WTC11 (cell line): ENCODE measurements around the gene ZNF732. TPM values are rescaled to one million over a fixed set of nuclear protein-coding genes. Genes with fewer than 3 reads are reported as not detected.
"Not testable (repeated sequence)": the region's sequence is repeated elsewhere in the genome, so short reads cannot be mapped to it uniquely, and the experiment has no call there.

ENCODE experiments used
- ATAC-seq: fragments of 200-7000 bp; cut with Tn5 transposase; 2 replicates; pipeline ENCODE4 v1.10.0; 2021; ENCODE audit warnings: mild to moderate bottlenecking, moderate library complexity
- CTCF ChIA-PET: fragments of 300-600 bp; sonication (Branson Sonifier 250); formaldehyde crosslinking; loops from one replicate; lab custom pipeline; 2021; ENCODE audit warnings: antibody characterized with exemption; lab: Charles Lee
- POLR2A ChIA-PET: fragments of 350-600 bp; sonication (Branson Sonifier 250); formaldehyde crosslinking; loops from one replicate; lab custom pipeline; 2021; ENCODE audit warnings: antibody characterized with exemption; lab: Charles Lee
- DNase-seq: peaks from one replicate; pipeline ENCODE4 v3.0.0; 2021; ENCODE audit warnings: low spot score
- H3K27ac Mint-ChIP-seq: 2 replicates; pipeline ENCODE4 v1.8.0; 2021; ENCODE audit warnings: mixed read lengths
- H3K27me3 Mint-ChIP-seq: 2 replicates; pipeline ENCODE4 v1.8.0; 2021; ENCODE audit warnings: low read depth, mild to moderate bottlenecking, moderate library complexity, mixed read lengths
- H3K36me3 Mint-ChIP-seq: 2 replicates; pipeline ENCODE4 v1.8.0; 2021; ENCODE audit warnings: mixed read lengths
- H3K4me1 Mint-ChIP-seq: 2 replicates; pipeline ENCODE4 v1.8.0; 2022; ENCODE audit warnings: mixed read lengths
- H3K4me3 Mint-ChIP-seq: 2 replicates; pipeline ENCODE4 v1.8.0; 2021; ENCODE audit warnings: mild to moderate bottlenecking, moderate library complexity, mixed read lengths
- H3K9me3 Mint-ChIP-seq: 2 replicates; pipeline ENCODE4 v1.8.0; 2021; ENCODE audit warnings: mixed read lengths
- CBFB ChIP-seq: sonication (generic); formaldehyde crosslinking; IDR thresholded peaks from 2 replicates; pipeline ENCODE4 v1.8.1; 2022; ENCODE audit warnings: mild to moderate bottlenecking, low read depth, missing genetic modification reagents
- EMX1 ChIP-seq: fragments of 250-450 bp; sonication (Bioruptor Pico); IDR thresholded peaks from 2 replicates; pipeline ENCODE4 v1.8.0; 2021; ENCODE audit warnings: mild to moderate bottlenecking
- FOXK1 ChIP-seq: sonication (generic); formaldehyde crosslinking; IDR thresholded peaks from 2 replicates; pipeline ENCODE4 v1.8.0; 2022; ENCODE audit warnings: mild to moderate bottlenecking, moderate library complexity, missing genetic modification reagents
- FOXP1 ChIP-seq: sonication (generic); formaldehyde crosslinking; IDR thresholded peaks from 2 replicates; pipeline ENCODE4 v1.8.0; 2022; ENCODE audit warnings: missing genetic modification reagents, mild to moderate bottlenecking, moderate library complexity, borderline replicate concordance
- FOXP4 ChIP-seq: sonication (generic); formaldehyde crosslinking; IDR thresholded peaks from 2 replicates; pipeline ENCODE4 v1.8.0; 2022; ENCODE audit warnings: mild to moderate bottlenecking, missing genetic modification reagents
- GABPB1 ChIP-seq: sonication (generic); formaldehyde crosslinking; IDR thresholded peaks from 2 replicates; pipeline ENCODE4 v1.8.1; 2023; ENCODE audit warnings: mild to moderate bottlenecking, missing genetic modification reagents
- HMGA2 ChIP-seq: fragments of 250-450 bp; sonication (Bioruptor Pico); IDR thresholded peaks from 2 replicates; pipeline ENCODE4 v1.4.0; 2021; ENCODE audit warnings: mild to moderate bottlenecking, moderate library complexity
- MYBL2 ChIP-seq: sonication (generic); formaldehyde crosslinking; IDR thresholded peaks from 2 replicates; pipeline ENCODE4 v1.8.1; 2023; ENCODE audit warnings: mild to moderate bottlenecking, moderate library complexity, missing genetic modification reagents
- NFE2L1 ChIP-seq: sonication (generic); formaldehyde crosslinking; IDR thresholded peaks from 2 replicates; pipeline ENCODE4 v1.8.1; 2023; ENCODE audit warnings: missing genetic modification reagents
- NR2C2 ChIP-seq: sonication (generic); formaldehyde crosslinking; IDR thresholded peaks from 2 replicates; pipeline ENCODE4 v1.8.0; 2022; ENCODE audit warnings: mild to moderate bottlenecking, missing genetic modification reagents
- SMAD3 ChIP-seq: sonication (generic); formaldehyde crosslinking; IDR thresholded peaks from 2 replicates; pipeline ENCODE4 v1.8.0; 2022; ENCODE audit warnings: missing genetic modification reagents, mild to moderate bottlenecking, borderline replicate concordance
- SMAD4 ChIP-seq: sonication (generic); formaldehyde crosslinking; IDR thresholded peaks from 2 replicates; pipeline ENCODE4 v1.8.0; 2022; ENCODE audit warnings: mild to moderate bottlenecking, missing genetic modification reagents
- TEAD4 ChIP-seq: sonication (generic); formaldehyde crosslinking; IDR thresholded peaks from 2 replicates; pipeline ENCODE4 v1.8.0; 2022; ENCODE audit warnings: mild to moderate bottlenecking, missing genetic modification reagents
- TP53 ChIP-seq: sonication (generic); formaldehyde crosslinking; IDR thresholded peaks from 2 replicates; pipeline ENCODE4 v1.8.1; 2023; ENCODE audit warnings: mild to moderate bottlenecking, missing genetic modification reagents
- ZNF138 ChIP-seq: sonication (generic); formaldehyde crosslinking; conservative IDR thresholded peaks from 2 replicates; pipeline ENCODE4 v1.8.1; 2022; ENCODE audit warnings: mild to moderate bottlenecking, moderate library complexity, missing genetic modification reagents
- ZNF219 ChIP-seq: sonication (generic); formaldehyde crosslinking; IDR thresholded peaks from 2 replicates; pipeline ENCODE4 v1.8.0; 2023; ENCODE audit warnings: missing genetic modification reagents, mild to moderate bottlenecking, borderline replicate concordance
- ZNF232 ChIP-seq: sonication (generic); formaldehyde crosslinking; IDR thresholded peaks from 2 replicates; pipeline ENCODE4 v1.8.0; 2022; ENCODE audit warnings: mild to moderate bottlenecking, missing genetic modification reagents
- ZNF317 ChIP-seq: sonication (generic); formaldehyde crosslinking; IDR thresholded peaks from 2 replicates; pipeline ENCODE4 v1.8.1; 2023; ENCODE audit warnings: low read depth, mild to moderate bottlenecking, moderate library complexity, missing genetic modification reagents, borderline replicate concordance
- total RNA-seq: library from RNA; stranded (reverse); gene quantifications from 3 replicates; pipeline ENCODE4 v1.2.3, GENCODE V29; 2021
- TF ChIP-seq, protein P1 (sequence below): sonication (generic); formaldehyde crosslinking; IDR thresholded peaks from 2 replicates; pipeline ENCODE4 v1.8.0; 2022; ENCODE audit warnings: mild to moderate bottlenecking, missing genetic modification reagents
- TF ChIP-seq, protein P2 (sequence below): fragments of 200-600 bp; IDR thresholded peaks from 2 replicates; pipeline ENCODE4 v1.8.0; 2022; ENCODE audit warnings: antibody characterized with exemption
- TF ChIP-seq, protein P3 (sequence below): sonication (generic); formaldehyde crosslinking; IDR thresholded peaks from 2 replicates; pipeline ENCODE4 v1.8.0; 2022; ENCODE audit warnings: mild to moderate bottlenecking, missing genetic modification reagents
- TF ChIP-seq, protein P4 (sequence below): sonication (generic); formaldehyde crosslinking; IDR thresholded peaks from 2 replicates; pipeline ENCODE4 v1.8.1; 2023; ENCODE audit warnings: mild to moderate bottlenecking, missing genetic modification reagents
- TF ChIP-seq, protein P5 (sequence below): fragments of 250-450 bp; sonication (Bioruptor Pico); conservative IDR thresholded peaks from 2 replicates; pipeline ENCODE4 v1.9.0; 2021; ENCODE audit warnings: mild to moderate bottlenecking

The ZNF732 gene
- total RNA-seq, 1 experiment from 2014 or later, result 33.8 TPM

- H3K27ac Mint-ChIP-seq, result peak overlapping the region; percentile 84
- CTCF ChIA-PET, result interaction anchor here (0.5 to 3.4 kb wide), 7 partner anchors 30 to 441 kb away, joined by 3 to 20 read pairs (median 3); partner anchors contain the start of genes ZNF718 and ZNF732
- TF ChIP-seq, protein P1, sequence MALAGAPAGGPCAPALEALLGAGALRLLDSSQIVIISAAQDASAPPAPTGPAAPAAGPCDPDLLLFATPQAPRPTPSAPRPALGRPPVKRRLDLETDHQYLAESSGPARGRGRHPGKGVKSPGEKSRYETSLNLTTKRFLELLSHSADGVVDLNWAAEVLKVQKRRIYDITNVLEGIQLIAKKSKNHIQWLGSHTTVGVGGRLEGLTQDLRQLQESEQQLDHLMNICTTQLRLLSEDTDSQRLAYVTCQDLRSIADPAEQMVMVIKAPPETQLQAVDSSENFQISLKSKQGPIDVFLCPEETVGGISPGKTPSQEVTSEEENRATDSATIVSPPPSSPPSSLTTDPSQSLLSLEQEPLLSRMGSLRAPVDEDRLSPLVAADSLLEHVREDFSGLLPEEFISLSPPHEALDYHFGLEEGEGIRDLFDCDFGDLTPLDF, result no peak
- TF ChIP-seq, protein P2, sequence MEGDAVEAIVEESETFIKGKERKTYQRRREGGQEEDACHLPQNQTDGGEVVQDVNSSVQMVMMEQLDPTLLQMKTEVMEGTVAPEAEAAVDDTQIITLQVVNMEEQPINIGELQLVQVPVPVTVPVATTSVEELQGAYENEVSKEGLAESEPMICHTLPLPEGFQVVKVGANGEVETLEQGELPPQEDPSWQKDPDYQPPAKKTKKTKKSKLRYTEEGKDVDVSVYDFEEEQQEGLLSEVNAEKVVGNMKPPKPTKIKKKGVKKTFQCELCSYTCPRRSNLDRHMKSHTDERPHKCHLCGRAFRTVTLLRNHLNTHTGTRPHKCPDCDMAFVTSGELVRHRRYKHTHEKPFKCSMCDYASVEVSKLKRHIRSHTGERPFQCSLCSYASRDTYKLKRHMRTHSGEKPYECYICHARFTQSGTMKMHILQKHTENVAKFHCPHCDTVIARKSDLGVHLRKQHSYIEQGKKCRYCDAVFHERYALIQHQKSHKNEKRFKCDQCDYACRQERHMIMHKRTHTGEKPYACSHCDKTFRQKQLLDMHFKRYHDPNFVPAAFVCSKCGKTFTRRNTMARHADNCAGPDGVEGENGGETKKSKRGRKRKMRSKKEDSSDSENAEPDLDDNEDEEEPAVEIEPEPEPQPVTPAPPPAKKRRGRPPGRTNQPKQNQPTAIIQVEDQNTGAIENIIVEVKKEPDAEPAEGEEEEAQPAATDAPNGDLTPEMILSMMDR, result peak; percentile 85
- TF ChIP-seq FOXP4 (CRISPR knock-in tag), result no peak
- TF ChIP-seq SMAD4, result no peak
- no peak for TF ChIP-seq ZNF138
- TF ChIP-seq FOXK1, result peak; percentile 49; the same call in 1 of the 2 replicates
- no peak for TF ChIP-seq GABPB1 (CRISPR knock-in tag)
- TF ChIP-seq ZNF317 (CRISPR knock-in tag), result 0 out of 2 replicates have a peak, but pooled peaks have one; percentile 16
- no peak for TF ChIP-seq NFE2L1 (CRISPR knock-in tag)
- TF ChIP-seq MYBL2 (CRISPR knock-in tag), result no peak
- no peak for TF ChIP-seq CBFB (CRISPR knock-in tag)
- no peak for TF ChIP-seq HMGA2 (CRISPR knock-in tag)
- TF ChIP-seq ZNF219 (CRISPR knock-in tag), result no peak
- TF ChIP-seq, protein P3, sequence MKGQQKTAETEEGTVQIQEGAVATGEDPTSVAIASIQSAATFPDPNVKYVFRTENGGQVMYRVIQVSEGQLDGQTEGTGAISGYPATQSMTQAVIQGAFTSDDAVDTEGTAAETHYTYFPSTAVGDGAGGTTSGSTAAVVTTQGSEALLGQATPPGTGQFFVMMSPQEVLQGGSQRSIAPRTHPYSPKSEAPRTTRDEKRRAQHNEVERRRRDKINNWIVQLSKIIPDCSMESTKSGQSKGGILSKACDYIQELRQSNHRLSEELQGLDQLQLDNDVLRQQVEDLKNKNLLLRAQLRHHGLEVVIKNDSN (CRISPR knock-in tag), result no peak
- no peak for TF ChIP-seq SMAD3
- DNase-seq (peak; percentile 60), ATAC-seq (peak; percentile 85)
- POLR2A ChIA-PET, result interaction anchor here (1.1 kb wide), 1 partner anchor 118 kb away, joined by 5 read pairs; the partner anchor contains the start of gene ZNF718
- peaks cover 49% of the 10 kb centered on the region for H3K36me3 Mint-ChIP-seq
- peaks cover 39% of the 10 kb centered on the region for H3K9me3 Mint-ChIP-seq
- no peaks in the 10 kb centered on the region for H3K27me3 Mint-ChIP-seq
- H3K4me1 Mint-ChIP-seq, result peaks cover 38% of the 10 kb centered on the region
- H3K4me3 Mint-ChIP-seq, result peak overlapping the region; percentile 49
These were observed 63.0 kb downstream of the ZNF732 start for GRCh38 chr4:242121-242848.

DNA sequence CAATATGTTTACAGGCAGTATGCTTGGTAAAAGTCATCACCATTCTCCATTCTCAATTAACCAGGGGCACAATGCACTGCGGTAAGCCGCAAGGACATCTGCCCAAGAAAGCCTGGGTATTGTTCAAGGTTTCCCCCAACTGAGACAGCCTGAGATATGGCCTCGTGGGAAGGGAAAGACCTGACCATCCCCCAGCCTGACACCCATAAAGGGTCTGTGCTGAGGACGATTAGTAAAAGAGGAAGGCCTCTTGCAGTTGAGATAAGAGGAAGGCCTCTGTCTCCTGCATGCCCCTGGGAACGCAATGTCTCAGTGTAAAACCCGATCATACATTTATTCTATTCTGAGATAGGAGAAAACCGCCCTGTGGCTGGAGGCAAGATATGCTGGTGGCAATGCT is 63.9 kb downstream of the ZNF732 start:
- peaks cover 41% of the 10 kb centered on the region for H3K36me3 Mint-ChIP-seq
- POLR2A ChIA-PET, ATAC-seq, DNase-seq, CTCF ChIA-PET, H3K27me3 Mint-ChIP-seq: not testable (repeated sequence)
- peak overlapping the region; percentile 84 for H3K27ac Mint-ChIP-seq
- H3K9me3 Mint-ChIP-seq, result peaks cover 30% of the 10 kb centered on the region
- peaks cover 38% of the 10 kb centered on the region for H3K4me1 Mint-ChIP-seq
- H3K4me3 Mint-ChIP-seq, result peak overlapping the region; percentile 49

- H3K4me3 Mint-ChIP-seq, result no peak overlapping the region
- no peak overlapping the region for H3K27ac Mint-ChIP-seq
- H3K4me1 Mint-ChIP-seq, result peaks cover 20% of the 10 kb centered on the region
- DNase-seq (no peak), ATAC-seq (no peak)
- peaks cover 9% of the 10 kb centered on the region for H3K9me3 Mint-ChIP-seq
- H3K36me3 Mint-ChIP-seq, result peaks cover 16% of the 10 kb centered on the region
- CTCF ChIA-PET, result interaction anchor here (0.6 to 0.7 kb wide), 2 partner anchors 61 to 136 kb away, joined by 4 to 5 read pairs; no protein-coding TSS in a partner anchor
- POLR2A ChIA-PET, result interaction anchor here (0.6 kb wide), 1 partner anchor 39 kb away, joined by 7 read pairs; no protein-coding TSS in a partner anchor
- TF ChIP-seq FOXP1 (CRISPR knock-in tag) (no peak), ZNF232 (CRISPR knock-in tag) (no peak), TEAD4 (CRISPR knock-in tag) (no peak), TP53 (CRISPR knock-in tag) (no peak), NR2C2 (CRISPR knock-in tag) (no peak), EMX1 (CRISPR knock-in tag) (no peak), ZNF138 (no peak), NFE2L1 (CRISPR knock-in tag) (no peak)
- TF ChIP-seq, protein P4, sequence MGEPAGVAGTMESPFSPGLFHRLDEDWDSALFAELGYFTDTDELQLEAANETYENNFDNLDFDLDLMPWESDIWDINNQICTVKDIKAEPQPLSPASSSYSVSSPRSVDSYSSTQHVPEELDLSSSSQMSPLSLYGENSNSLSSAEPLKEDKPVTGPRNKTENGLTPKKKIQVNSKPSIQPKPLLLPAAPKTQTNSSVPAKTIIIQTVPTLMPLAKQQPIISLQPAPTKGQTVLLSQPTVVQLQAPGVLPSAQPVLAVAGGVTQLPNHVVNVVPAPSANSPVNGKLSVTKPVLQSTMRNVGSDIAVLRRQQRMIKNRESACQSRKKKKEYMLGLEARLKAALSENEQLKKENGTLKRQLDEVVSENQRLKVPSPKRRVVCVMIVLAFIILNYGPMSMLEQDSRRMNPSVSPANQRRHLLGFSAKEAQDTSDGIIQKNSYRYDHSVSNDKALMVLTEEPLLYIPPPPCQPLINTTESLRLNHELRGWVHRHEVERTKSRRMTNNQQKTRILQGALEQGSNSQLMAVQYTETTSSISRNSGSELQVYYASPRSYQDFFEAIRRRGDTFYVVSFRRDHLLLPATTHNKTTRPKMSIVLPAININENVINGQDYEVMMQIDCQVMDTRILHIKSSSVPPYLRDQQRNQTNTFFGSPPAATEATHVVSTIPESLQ, result no peak
- TF ChIP-seq, protein P5, sequence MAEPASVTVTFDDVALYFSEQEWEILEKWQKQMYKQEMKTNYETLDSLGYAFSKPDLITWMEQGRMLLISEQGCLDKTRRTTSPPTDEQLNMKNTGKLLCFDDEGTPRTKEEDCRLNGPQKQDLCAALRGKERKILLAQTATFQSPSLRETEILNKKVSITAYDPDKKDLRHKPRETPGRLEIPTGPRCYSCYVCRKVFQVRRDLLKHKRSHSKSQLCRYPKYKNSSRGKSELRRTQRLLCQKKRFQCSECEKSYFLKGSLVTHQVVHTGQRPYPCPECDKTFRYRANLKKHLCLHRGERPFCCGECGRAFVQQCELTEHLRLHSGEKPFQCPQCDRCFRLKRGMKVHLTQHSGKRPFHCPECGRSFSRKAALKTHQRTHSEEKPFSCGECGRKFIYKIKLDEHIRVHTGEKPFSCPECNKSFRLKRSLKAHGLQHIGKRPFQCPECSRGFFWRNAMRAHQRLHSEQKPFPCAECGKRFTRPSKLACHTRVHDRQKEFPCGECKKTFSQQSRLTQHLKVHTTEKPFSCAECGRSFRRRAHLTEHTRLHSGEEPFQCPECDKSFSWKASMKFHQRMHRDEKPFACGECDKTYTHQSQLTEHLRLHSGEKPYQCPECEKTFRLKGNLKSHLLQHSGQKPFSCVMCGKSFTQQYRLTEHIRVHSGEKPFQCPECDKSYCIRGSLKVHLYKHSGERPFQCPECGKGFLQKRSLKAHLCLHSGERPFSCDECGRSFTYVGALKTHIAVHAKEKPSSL, result no peak
- no peaks in the 10 kb centered on the region for H3K27me3 Mint-ChIP-seq
These were observed 69.2 kb downstream of the ZNF732 start for GRCh38 chr4:236028-236427.
